B cell (primary cell): ENCODE results near the gene RAB9A. TPM values are rescaled to one million over a fixed set of nuclear protein-coding genes. Genes with fewer than 3 reads are reported as not detected.

Experiments
- ATAC-seq: fragments of 200-7000 bp; cut with Tn5 transposase; one replicate; pipeline ENCODE4 v1.10.0; 2021; ENCODE audit warnings: low read depth, mild to moderate bottlenecking, moderate number of reproducible peaks, moderate library complexity
- CTCF ChIA-PET: fragments of 350-600 bp; sonication (Branson Sonifier 250); formaldehyde crosslinking; loops from one replicate; lab custom pipeline; 2021; ENCODE audit warnings: antibody characterized with exemption, inconsistent platforms; lab: Charles Lee
- POLR2A ChIA-PET: fragments of 350-600 bp; sonication (Branson Sonifier 250); formaldehyde crosslinking; loops from one replicate; lab custom pipeline; 2021; ENCODE audit warnings: antibody characterized with exemption; lab: Charles Lee
- DNase-seq: peaks from one replicate; pipeline ENCODE4 v3.0.0; 2013
- H2AFZ ChIP-seq: 2 replicates; pipeline ENCODE4 v1.6.1; 2012; ENCODE audit warnings: mild to moderate bottlenecking, low read depth, low read length; ENCODE audit not compliant: insufficient read depth, poor library complexity, severe bottlenecking
- H3K27ac ChIP-seq, 2 donors: 1 replicate in 1 of 2; 2 replicates in 1 of 2; pipeline ENCODE4 v1.5.1; 2012 to 2013; ENCODE audit warnings: low read length in 2 of 2, mild to moderate bottlenecking in 2 of 2, moderate library complexity in 1 of 2
- H3K27me3 ChIP-seq, 4 experiments: fragments of 200-600 bp in 1 of 4; sonication (generic) in 1 of 4; replicated peaks in 1 of 4; 1 replicate in 2 of 4; 2 replicates in 2 of 4; pipeline versions ENCODE4 v1.6.1 to v1.7.0; 2013 to 2016; ENCODE audit warnings: low read length in 3 of 4, mild to moderate bottlenecking in 2 of 4, mixed read lengths in 1 of 4, moderate library complexity in 1 of 4; ENCODE audit not compliant: insufficient read depth in 4 of 4, control insufficient read depth in 3 of 4; ENCODE audit errors: control extremely low read depth in 1 of 4
- H3K36me3 ChIP-seq, 2 experiments: replicated peaks in 1 of 2; 1 replicate in 1 of 2; 2 replicates in 1 of 2; pipeline versions ENCODE4 v1.6.1 to v1.7.1; 2013; ENCODE audit warnings: low read length in 1 of 2; ENCODE audit not compliant: insufficient read depth in 2 of 2, control insufficient read depth in 1 of 2; ENCODE audit errors: control extremely low read depth in 1 of 2, extremely low read depth in 1 of 2
- H3K4me1 ChIP-seq, 2 donors: fragments of 200-600 bp in 1 of 2; sonication (generic) in 1 of 2; 1 replicate in 1 of 2; 2 replicates in 1 of 2; pipeline versions ENCODE4 v1.5.1 to v1.6.1; 2013 to 2017; ENCODE audit warnings: low read length in 2 of 2; ENCODE audit not compliant: control insufficient read depth in 2 of 2, insufficient read depth in 2 of 2
- H3K4me2 ChIP-seq: replicated peaks from 2 replicates; pipeline ENCODE3; 2012; ENCODE audit warnings: mild to moderate bottlenecking, low read depth, low read length; ENCODE audit not compliant: poor library complexity, severe bottlenecking
- H3K4me3 ChIP-seq, 5 experiments: fragments of 200-600 bp in 1 of 5; sonication (generic) in 1 of 5; 1 replicate in 3 of 5; 2 replicates in 2 of 5; pipeline versions ENCODE4 v1.5.1 to v1.7.0; 2011 to 2016; ENCODE audit warnings: low read length in 4 of 5, mild to moderate bottlenecking in 4 of 5, low read depth in 2 of 5, control low read depth in 1 of 5, moderate library complexity in 1 of 5; ENCODE audit not compliant: insufficient read depth in 1 of 5; ENCODE audit errors: control extremely low read depth in 1 of 5, extremely low read depth in 1 of 5
- H3K79me2 ChIP-seq: fragments of 200-600 bp; sonication (generic); one replicate; pipeline ENCODE4 v1.6.0; 2016; ENCODE audit warnings: low read length; ENCODE audit not compliant: control insufficient read depth, insufficient read depth
- H3K9ac ChIP-seq: fragments of 200-600 bp; sonication (generic); 2 replicates; pipeline ENCODE4 v1.6.1; 2017; ENCODE audit warnings: mild to moderate bottlenecking, low read length, moderate library complexity
- H3K9me3 ChIP-seq, 3 donors: one replicate each; pipeline versions ENCODE4 v1.6.1 to v1.7.1; 2013; ENCODE audit warnings: low read length in 2 of 3; ENCODE audit not compliant: control insufficient read depth in 2 of 3, insufficient read depth in 1 of 3; ENCODE audit errors: control extremely low read depth in 1 of 3
- H4K20me1 ChIP-seq: 2 replicates; pipeline ENCODE4 v1.6.0; 2012; ENCODE audit warnings: mild to moderate bottlenecking, low read length; ENCODE audit not compliant: insufficient read depth, control insufficient read depth, poor library complexity, severe bottlenecking
- H3K27ac Mint-ChIP-seq: one replicate; pipeline ENCODE4 v1.8.0; 2021; ENCODE audit warnings: mixed read lengths
- H3K27me3 Mint-ChIP-seq: one replicate; pipeline ENCODE4 v1.8.0; 2021; ENCODE audit warnings: mixed read lengths
- H3K4me1 Mint-ChIP-seq: one replicate; pipeline ENCODE4 v1.8.0; 2021; ENCODE audit warnings: mixed read lengths
- H3K4me3 Mint-ChIP-seq: one replicate; pipeline ENCODE4 v1.8.0; 2021; ENCODE audit warnings: mixed read lengths
- H3K9me3 Mint-ChIP-seq: one replicate; pipeline ENCODE4 v1.8.0; 2022; ENCODE audit warnings: mixed read lengths; ENCODE audit not compliant: insufficient read depth
- CTCF ChIP-seq: fragments of 200-600 bp; IDR thresholded peaks from one replicate; pipeline ENCODE4 v1.8.0; 2022; ENCODE audit warnings: antibody characterized with exemption, mild to moderate bottlenecking
- EZH2 ChIP-seq: IDR thresholded peaks from 2 replicates; pipeline ENCODE4 v1.6.1; 2012; ENCODE audit warnings: borderline replicate concordance, low read depth, mild to moderate bottlenecking, moderate library complexity, low read length; ENCODE audit not compliant: insufficient read depth, poor library complexity, severe bottlenecking
- WGBS: methylation state at CpG from one replicate; pipeline ENCODE4 v1.1.5; 2013; ENCODE audit warnings: missing lambda C conversion rate; ENCODE audit not compliant: insufficient coverage; 5-methylcytosine and 5-hydroxymethylcytosine counted together
- intact Hi-C: fragments of 100-400 bp; cut with micrococcal nuclease; formaldehyde crosslinking; loops from one replicate; pipeline ENCODE4 v1.10.0; 2022
- polyA plus RNA-seq: library from polyadenylated mRNA; depleted of rRNA; stranded (reverse); fragments of >200 nt; gene quantifications from 2 replicates; pipeline ENCODE4 v1.2.3, GENCODE V29; 2012
- total RNA-seq, 2 donors: library from RNA; stranded (reverse); fragments of 120-200 nt in 1 of 2; gene quantifications; 1 replicate in 1 of 2; 2 replicates in 1 of 2; pipeline versions ENCODE4 v1.2.3 to v1.2.4, GENCODE V29; 2013 to 2022

RAB9A gene
- total and polyA plus RNA-seq, 2 donors (not counting 1 experiment from before 2014, with no cell fraction given) = 11.9 to 16.7 TPM

GRCh38 chrX:13742397-13743176, 53.7 kb downstream of the RAB9A start:
- ATAC-seq (peak; percentile 90), DNase-seq (peak; percentile 84)
- peak overlapping the region; percentile 96 for H3K27ac Mint-ChIP-seq
- WGBS = 19% methylated on average over 3 of the region's 13 CpGs
- H3K79me2 ChIP-seq = peaks cover 63% of the 10 kb centered on the region
- H3K9ac ChIP-seq = peak overlapping the region; percentile 44
- H3K4me3 Mint-ChIP-seq = peak overlapping the region; percentile 88
- H3K27me3 ChIP-seq = no peaks in the 10 kb centered on the region
- intact Hi-C loops = loop anchor here (1.0 to 2.0 kb wide), 3 partner anchors 8 to 90 kb away; partner anchors contain the start of genes OFD1, TCEANC and TRAPPC2
- peaks cover 25 to 28% of the 10 kb centered on the region in 2 donors for H3K4me1 ChIP-seq
- peak overlapping the region; percentile 87 to 91 for H3K27ac ChIP-seq
- H3K4me3 ChIP-seq = peak overlapping the region in 4 of 5 experiments; percentile 14 to 58 (median 32)
- H3K36me3 ChIP-seq = peaks cover 0 to 40% of the 10 kb centered on the region in 2 experiments
- no peaks in the 10 kb centered on the region for H3K9me3 ChIP-seq
- peak overlapping the region; percentile 43 for H2AFZ ChIP-seq
- no peaks in the 10 kb centered on the region for H4K20me1 ChIP-seq
- H3K4me2 ChIP-seq = peak overlapping the region; percentile 63
- TF ChIP-seq CTCF (no peak), EZH2 (no peak)
- peaks cover 33% of the 10 kb centered on the region for H3K4me1 Mint-ChIP-seq
- ChIA-PET POLR2A (interaction anchor here (1.9 kb wide), 1 partner anchor 8 kb away, joined by 8 read pairs; the partner anchor contains the start of genes OFD1 and TRAPPC2), CTCF (interaction anchor here (1.1 to 1.2 kb wide), 3 partner anchors 8 to 84 kb away, joined by 3 to 4 read pairs (median 4); partner anchors contain the start of genes OFD1 and TRAPPC2)
- H3K27me3 Mint-ChIP-seq = no peaks in the 10 kb centered on the region
- no peaks in the 10 kb centered on the region for H3K9me3 Mint-ChIP-seq
